Transverse colon (tissue), 4 donors: ENCODE measurements around the gene OSBPL3. TPM values are rescaled to one million over a fixed set of nuclear protein-coding genes. Genes with fewer than 3 reads are reported as not detected.

Experiments
- DNase-seq: peaks from one replicate; pipeline ENCODE4 v3.0.0-alpha.2; 2019
- H3K27ac ChIP-seq, 4 donors: fragments of 200-600 bp; sonication (generic); 2 replicates each; pipeline ENCODE4 v1.5.1; 2016 to 2018; ENCODE audit warnings: inconsistent platforms in 4 of 4
- H3K27me3 ChIP-seq: fragments of 200-600 bp; sonication (generic); 2 replicates; pipeline ENCODE4 v1.5.1; 2017; ENCODE audit warnings: inconsistent platforms
- H3K36me3 ChIP-seq, 4 donors: fragments of 200-600 bp; sonication (generic); 2 replicates each; pipeline ENCODE4 v1.5.1; 2017 to 2019; ENCODE audit warnings: inconsistent platforms in 4 of 4
- H3K4me1 ChIP-seq, 4 donors: fragments of 200-600 bp; sonication (generic); 2 replicates each; pipeline ENCODE4 v1.5.1; 2017 to 2020; ENCODE audit warnings: inconsistent platforms in 4 of 4
- H3K4me3 ChIP-seq, 4 donors: fragments of 200-600 bp; sonication (generic); 1 replicate in 1 of 4; 2 replicates in 3 of 4; pipeline versions ENCODE4 v1.5.1 to v1.6.1; 2017 to 2019; ENCODE audit warnings: inconsistent platforms in 4 of 4
- H3K9me3 ChIP-seq, 2 donors: fragments of 200-600 bp; sonication (generic); 2 replicates each; pipeline ENCODE4 v1.5.1; 2017 to 2019; ENCODE audit warnings: inconsistent platforms in 2 of 2
- EP300 ChIP-seq: sonication (generic); formaldehyde crosslinking; IDR thresholded peaks from one replicate; pipeline ENCODE4 v1.6.1; 2017; ENCODE audit warnings: antibody characterized with exemption, low read depth
- POLR2A ChIP-seq: fragments of 450-650 bp; IDR thresholded peaks from one replicate; pipeline ENCODE4 v1.6.1; 2016; ENCODE audit warnings: antibody characterized with exemption, mild to moderate bottlenecking, moderate library complexity
- POLR2AphosphoS5 ChIP-seq, 3 donors: sonication (generic); formaldehyde crosslinking; IDR thresholded peaks; one replicate each; pipeline ENCODE4 v1.6.1; 2016; ENCODE audit warnings: antibody characterized with exemption in 3 of 3
- WGBS, 2 donors: methylation state at CpG; one replicate each; pipeline ENCODE4 v1.1.5; 2018; ENCODE audit warnings: low coverage in 1 of 2; 5-methylcytosine and 5-hydroxymethylcytosine counted together
- in situ Hi-C, 4 donors: fragments of 200-750 bp; cut with MboI; loops; one replicate each; pipeline versions ENCODE4 v1.15.0 to v1.15.1; 2017; ENCODE audit warnings: low sequenced_read_pairs in 3 of 4, low pct_ligation_motif_present in 1 of 4, low pct_unique_long_range_greater_than_20kb in 1 of 4
- intact Hi-C: fragments of 100-400 bp; cut with DNase I; formaldehyde crosslinking; loops from one replicate; pipeline ENCODE4 v1.15.1; 2023; ENCODE audit warnings: low total_unique reads
- total RNA-seq, 4 donors: library from RNA; depleted of rRNA; stranded (reverse); fragments of >200 nt; gene quantifications; one replicate each; pipeline ENCODE4 v1.1.0, GENCODE V29; 2016
- TF ChIP-seq, protein P1 (sequence below), 5 experiments: fragments of 200-600 bp in 3 of 5; fragments of 450-650 bp in 2 of 5; sonication (generic) in 3 of 5; IDR thresholded peaks; 1 replicate in 2 of 5; 2 replicates in 3 of 5; pipeline ENCODE4 v1.5.1; 2016 to 2017; ENCODE audit warnings: antibody characterized with exemption in 5 of 5, inconsistent platforms in 3 of 5, mild to moderate bottlenecking in 2 of 5, moderate library complexity in 1 of 5

Gene OSBPL3
- total RNA-seq, 4 donors from 2014 or later = 6.7 to 20.6 (median 8.0) TPM

DNA sequence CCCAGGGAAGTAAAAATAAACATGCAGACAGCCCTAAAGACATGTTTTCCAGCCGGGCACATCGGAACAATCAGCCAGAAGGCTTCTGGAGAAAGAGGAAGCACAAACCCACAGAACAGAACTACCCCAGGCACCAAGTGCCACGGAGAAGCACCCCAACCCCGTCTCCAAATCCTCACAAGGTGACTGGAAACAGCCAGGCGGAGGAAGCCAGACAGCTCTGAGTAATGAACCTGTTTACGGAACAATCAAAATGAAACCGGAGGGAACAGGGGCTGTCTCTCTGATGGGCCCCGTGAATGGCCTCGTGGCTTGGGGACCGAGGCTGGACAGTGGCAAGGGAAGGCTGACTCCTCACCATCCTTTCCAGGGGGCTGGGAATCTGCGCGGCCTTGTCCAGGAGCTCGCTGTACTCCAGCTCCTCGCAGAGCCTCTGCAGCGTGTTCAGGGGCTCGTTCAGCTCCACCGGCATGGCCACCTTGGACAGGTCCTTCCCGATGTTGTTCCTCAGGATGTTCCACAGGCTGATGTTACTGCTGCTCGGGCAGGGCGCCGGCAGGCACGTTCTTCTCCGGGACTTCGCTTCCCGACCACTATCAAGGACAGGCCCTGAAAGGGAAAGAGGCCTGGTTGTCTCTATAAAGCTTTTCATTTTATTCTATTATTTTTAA is 145.7 kb downstream of the OSBPL3 start:
- Histone ChIP-seq H3K4me3 (no peak overlapping the region), H3K36me3 (no peaks in the 10 kb centered on the region), H3K9me3 (no peaks in the 10 kb centered on the region), H3K4me1 (peaks cover 0 to 17% (median 1%) of the 10 kb centered on the region in 4 donors), H3K27ac (peak overlapping the region; percentile 28 to 56 (median 44)), H3K27me3 (no peaks in the 10 kb centered on the region)
- intact Hi-C loops (no loop called here), in situ Hi-C loops (no loop called here)
- TF ChIP-seq POLR2A = no peak
- TF ChIP-seq EP300 = no peak
- no peak for TF ChIP-seq POLR2AphosphoS5 (IDR thresholded peaks at IDR 0.05)
- TF ChIP-seq, protein P1, sequence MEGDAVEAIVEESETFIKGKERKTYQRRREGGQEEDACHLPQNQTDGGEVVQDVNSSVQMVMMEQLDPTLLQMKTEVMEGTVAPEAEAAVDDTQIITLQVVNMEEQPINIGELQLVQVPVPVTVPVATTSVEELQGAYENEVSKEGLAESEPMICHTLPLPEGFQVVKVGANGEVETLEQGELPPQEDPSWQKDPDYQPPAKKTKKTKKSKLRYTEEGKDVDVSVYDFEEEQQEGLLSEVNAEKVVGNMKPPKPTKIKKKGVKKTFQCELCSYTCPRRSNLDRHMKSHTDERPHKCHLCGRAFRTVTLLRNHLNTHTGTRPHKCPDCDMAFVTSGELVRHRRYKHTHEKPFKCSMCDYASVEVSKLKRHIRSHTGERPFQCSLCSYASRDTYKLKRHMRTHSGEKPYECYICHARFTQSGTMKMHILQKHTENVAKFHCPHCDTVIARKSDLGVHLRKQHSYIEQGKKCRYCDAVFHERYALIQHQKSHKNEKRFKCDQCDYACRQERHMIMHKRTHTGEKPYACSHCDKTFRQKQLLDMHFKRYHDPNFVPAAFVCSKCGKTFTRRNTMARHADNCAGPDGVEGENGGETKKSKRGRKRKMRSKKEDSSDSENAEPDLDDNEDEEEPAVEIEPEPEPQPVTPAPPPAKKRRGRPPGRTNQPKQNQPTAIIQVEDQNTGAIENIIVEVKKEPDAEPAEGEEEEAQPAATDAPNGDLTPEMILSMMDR (IDR thresholded peaks at IDR 0.05) = no peak
- peak; percentile 34 for DNase-seq
- WGBS, 2 donors = 78% methylated on average over 24 of the region's 25 CpGs; no CpG with 5 or more reads in 1 of the 2 donors

DNA sequence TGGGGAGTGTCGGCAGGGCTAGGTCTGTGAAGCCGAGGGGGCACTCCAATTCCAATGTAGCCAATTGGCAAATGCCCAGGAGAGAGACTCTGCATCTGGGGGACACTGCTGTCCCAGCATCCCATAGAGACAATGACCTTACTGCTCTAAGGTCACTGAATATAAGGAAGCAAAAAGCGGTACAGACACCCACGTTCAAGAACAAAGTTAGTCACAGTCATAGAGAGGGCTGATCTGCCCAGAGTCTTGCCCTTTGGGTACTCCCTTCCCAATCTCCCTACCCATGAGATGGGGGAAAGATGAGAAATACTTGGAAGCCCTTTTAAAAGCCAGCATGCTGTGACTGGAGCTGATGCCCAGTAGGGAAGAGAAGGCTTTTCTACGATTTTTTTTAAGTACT is 146.4 kb downstream of the OSBPL3 start:
- intact Hi-C loops = no loop called here
- TF ChIP-seq POLR2A (no peak), POLR2AphosphoS5 (IDR thresholded peaks at IDR 0.05) (no peak)
- peak overlapping the region; percentile 28 to 56 (median 44) for H3K27ac ChIP-seq
- H3K27me3 ChIP-seq = no peaks in the 10 kb centered on the region
- no peak overlapping the region for H3K4me3 ChIP-seq
- H3K9me3 ChIP-seq = no peaks in the 10 kb centered on the region
- DNase-seq = no peak
- peaks cover 0 to 24% (median 4%) of the 10 kb centered on the region in 4 donors for H3K4me1 ChIP-seq
- WGBS, 2 donors = 51 to 72% methylated on average over 3 to 5 of the region's 5 CpGs
- no peaks in the 10 kb centered on the region for H3K36me3 ChIP-seq
- in situ Hi-C loops = no loop called here

DNA sequence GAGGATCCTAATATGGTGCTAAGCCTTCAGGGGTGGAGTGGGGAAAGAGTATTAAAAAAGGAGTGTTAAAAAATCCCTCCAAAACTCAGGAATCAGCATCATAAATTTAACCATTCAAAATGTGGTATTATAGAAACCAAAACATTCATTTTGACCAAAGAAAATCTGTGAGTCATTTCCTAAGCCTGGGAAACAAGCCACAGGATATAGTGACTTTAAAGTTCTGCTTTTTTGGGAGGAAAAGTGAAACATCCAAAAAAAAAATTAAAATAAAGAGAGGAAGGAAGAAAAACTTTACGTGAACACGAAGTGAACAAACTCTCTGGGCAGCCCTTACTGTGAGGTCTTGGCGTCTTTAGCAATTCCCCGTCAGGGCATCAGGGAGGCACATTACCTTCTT is 148.7 kb downstream of the OSBPL3 start:
- DNase-seq = no peak
- peak overlapping the region in 2 of 4 donors; percentile 4 to 46 for H3K27ac ChIP-seq

DNA sequence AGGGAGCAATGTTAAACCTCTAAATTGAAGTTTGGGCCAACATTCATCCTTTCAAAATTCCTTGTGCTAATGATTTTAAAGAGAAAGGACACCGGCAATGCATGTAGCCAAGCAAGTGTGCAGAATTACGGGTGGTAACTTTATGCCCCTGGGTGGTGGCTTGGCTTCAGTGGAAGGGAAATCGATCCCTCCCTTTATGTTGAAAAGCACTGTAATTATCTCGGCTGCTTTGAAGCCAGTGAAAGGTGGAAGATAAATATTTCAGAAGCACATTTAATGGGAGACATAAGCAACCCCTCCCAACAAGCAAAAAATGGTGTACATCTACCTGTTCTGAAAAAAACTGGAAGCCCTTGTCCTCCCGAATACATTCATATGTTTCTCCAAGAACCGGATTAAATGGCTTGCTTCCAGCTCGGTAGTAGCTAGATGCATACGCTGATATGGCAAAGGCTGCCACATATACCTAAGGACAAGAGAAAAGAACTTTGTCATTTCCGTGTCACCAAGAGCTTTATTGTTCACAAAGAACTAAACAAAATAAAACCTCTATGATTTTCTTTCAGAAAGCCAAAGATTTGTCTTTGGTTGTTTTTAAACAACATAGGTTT is 149.4 kb downstream of the OSBPL3 start:
- Histone ChIP-seq H3K36me3 (no peaks in the 10 kb centered on the region), H3K4me3 (no peak overlapping the region), H3K4me1 (peaks cover 10 to 41% (median 11%) of the 10 kb centered on the region in 4 donors), H3K9me3 (no peaks in the 10 kb centered on the region), H3K27ac (peak overlapping the region in 1 of 4 donors; percentile 9), H3K27me3 (no peaks in the 10 kb centered on the region)
- 41 to 58% methylated on average over 9 of the region's 9 CpGs for WGBS, 2 donors
- in situ Hi-C loops = no loop called here
- DNase-seq = no peak
- intact Hi-C loops = no loop called here
- no peak for TF ChIP-seq POLR2A
- TF ChIP-seq, protein P1 (IDR thresholded peaks at IDR 0.05) = no peak
- no peak for TF ChIP-seq POLR2AphosphoS5 (IDR thresholded peaks at IDR 0.05)
- no peak for TF ChIP-seq EP300

More for the DNA sequence above, 148.7 kb downstream of the OSBPL3 start:
- Histone ChIP-seq H3K36me3 (no peaks in the 10 kb centered on the region), H3K9me3 (no peaks in the 10 kb centered on the region), H3K27me3 (no peaks in the 10 kb centered on the region), H3K4me3 (no peak overlapping the region), H3K4me1 (peaks cover 4 to 34% (median 6%) of the 10 kb centered on the region in 4 donors)
- 75 to 94% methylated on average over 4 of the region's 4 CpGs for WGBS, 2 donors
- TF ChIP-seq POLR2A (no peak), EP300 (no peak)
- intact Hi-C loops (no loop called here), in situ Hi-C loops (no loop called here)

DNA sequence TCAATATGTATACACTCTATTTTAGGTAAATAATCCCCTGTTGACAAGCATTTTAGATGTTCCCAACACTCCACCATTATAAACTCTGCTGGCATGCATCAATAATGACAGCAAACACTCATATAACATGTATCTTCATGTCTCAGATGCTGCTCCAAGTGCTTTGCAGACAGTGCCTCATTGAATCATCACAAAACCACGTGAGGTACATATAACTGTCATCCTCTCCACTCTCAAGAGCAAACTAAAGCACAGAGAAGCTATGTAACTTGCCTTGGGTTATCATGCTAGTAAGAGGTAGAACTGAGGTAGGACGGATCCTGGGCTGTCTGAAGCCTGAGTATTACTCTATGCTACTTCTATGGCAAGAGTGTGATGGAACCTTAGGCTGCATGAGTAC is 150.2 kb downstream of the OSBPL3 start:
- in situ Hi-C loops (loop anchor here in 2 of 4 donors (10.0 kb wide), 2 partner anchors 145 to 155 kb away; partner anchors contain the start of gene OSBPL3 (in 1 of the 2)), intact Hi-C loops (loop anchor here (10.0 kb wide), 1 partner anchor 155 kb away; the partner anchor contains the start of gene OSBPL3)
- no peak overlapping the region for H3K4me3 ChIP-seq
- no peak for DNase-seq
- TF ChIP-seq POLR2AphosphoS5 (IDR thresholded peaks at IDR 0.05) (no peak), POLR2A (no peak), EP300 (no peak)
- TF ChIP-seq, protein P1 (IDR thresholded peaks at IDR 0.05) = no peak
- no peak overlapping the region for H3K27ac ChIP-seq
- no peaks in the 10 kb centered on the region for H3K36me3 ChIP-seq
- peaks cover 10 to 49% (median 13%) of the 10 kb centered on the region in 4 donors for H3K4me1 ChIP-seq
- H3K9me3 ChIP-seq = no peaks in the 10 kb centered on the region
- no peaks in the 10 kb centered on the region for H3K27me3 ChIP-seq
- 85% methylated on average over 2 of the region's 2 CpGs; no CpG with 5 or more reads in 1 of the 2 donors for WGBS, 2 donors
